ENCODE data around the gene VTCN1.

VTCN1 gene

GRCh38 chr1:117188816-117189437 lies 21.8 kb downstream of the VTCN1 start:
- DNase-seq (ENCODE audit: low read depth), result peak; percentile 5
- no peak overlapping the region for H3K4me3 ChIP-seq (ENCODE audit: low read length)
- no peak for TF ChIP-seq CTCF (conservative IDR thresholded peaks at IDR 0.05; ENCODE audit: low read length)

GRCh38 chr1:117188170-117188815 lies 22.4 kb downstream of the VTCN1 start:
- no peak overlapping the region for H3K4me3 ChIP-seq (ENCODE audit: low read length)
- DNase-seq (ENCODE audit: low read depth), result peak; percentile 8
- TF ChIP-seq CTCF (conservative IDR thresholded peaks at IDR 0.05; ENCODE audit: low read length), result no peak

DNA sequence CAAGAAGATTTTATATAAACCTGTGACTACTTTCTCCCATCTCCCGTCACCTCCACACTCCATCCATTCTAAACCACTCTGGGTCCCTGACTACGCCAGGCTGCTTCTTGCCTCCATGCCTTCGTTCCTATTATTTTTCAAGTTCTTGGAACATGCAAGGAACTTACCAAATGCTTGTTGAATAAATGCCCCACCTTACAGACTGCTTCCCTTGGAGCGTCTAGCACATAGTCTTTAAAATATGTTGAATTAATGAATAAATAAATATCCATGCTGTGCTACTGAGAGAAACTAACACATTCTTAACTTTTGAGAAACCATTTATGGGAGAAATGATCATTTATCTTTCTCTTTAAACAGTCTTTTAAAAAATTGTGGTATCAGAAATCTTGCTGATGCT lies 27.6 kb downstream of the VTCN1 start:
- DNase-seq (ENCODE audit: low read depth), result no peak
- no peak for TF ChIP-seq CTCF (conservative IDR thresholded peaks at IDR 0.05; ENCODE audit: low read length)
- no peak overlapping the region for H3K4me3 ChIP-seq (ENCODE audit: low read length)

DNA sequence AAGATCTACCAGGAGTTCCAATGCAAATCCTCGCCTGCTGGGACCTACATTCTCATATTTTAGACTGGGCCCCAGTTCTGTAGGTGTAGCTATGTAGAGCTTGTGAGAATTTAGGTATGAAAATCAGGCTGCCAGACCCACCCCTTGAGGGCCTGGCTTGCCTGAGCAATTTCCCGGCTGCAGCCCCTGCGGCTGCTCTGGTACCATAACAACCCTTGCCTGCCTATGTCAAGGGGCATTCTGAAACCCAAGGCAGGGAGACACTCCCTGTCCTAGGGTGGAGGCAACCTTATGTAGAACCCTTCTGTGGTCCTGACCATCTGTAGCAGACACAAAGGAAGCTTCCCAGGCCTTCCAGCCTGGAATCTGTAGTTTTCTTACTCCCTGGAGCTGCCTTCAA lies 28.4 kb downstream of the VTCN1 start:
- DNase-seq (ENCODE audit: low read depth), result no peak
- TF ChIP-seq CTCF (conservative IDR thresholded peaks at IDR 0.05; ENCODE audit: low read length), result no peak
- H3K4me3 ChIP-seq (ENCODE audit: low read length), result no peak overlapping the region

- no peak overlapping the region for H3K4me3 ChIP-seq (ENCODE audit: low read length)
- no peak for TF ChIP-seq CTCF (conservative IDR thresholded peaks at IDR 0.05; ENCODE audit: low read length)
- no peak for DNase-seq (ENCODE audit: low read depth)
Measured at GRCh38 chr1:117181630-117182041, 29.1 kb downstream of the VTCN1 start.

DNA sequence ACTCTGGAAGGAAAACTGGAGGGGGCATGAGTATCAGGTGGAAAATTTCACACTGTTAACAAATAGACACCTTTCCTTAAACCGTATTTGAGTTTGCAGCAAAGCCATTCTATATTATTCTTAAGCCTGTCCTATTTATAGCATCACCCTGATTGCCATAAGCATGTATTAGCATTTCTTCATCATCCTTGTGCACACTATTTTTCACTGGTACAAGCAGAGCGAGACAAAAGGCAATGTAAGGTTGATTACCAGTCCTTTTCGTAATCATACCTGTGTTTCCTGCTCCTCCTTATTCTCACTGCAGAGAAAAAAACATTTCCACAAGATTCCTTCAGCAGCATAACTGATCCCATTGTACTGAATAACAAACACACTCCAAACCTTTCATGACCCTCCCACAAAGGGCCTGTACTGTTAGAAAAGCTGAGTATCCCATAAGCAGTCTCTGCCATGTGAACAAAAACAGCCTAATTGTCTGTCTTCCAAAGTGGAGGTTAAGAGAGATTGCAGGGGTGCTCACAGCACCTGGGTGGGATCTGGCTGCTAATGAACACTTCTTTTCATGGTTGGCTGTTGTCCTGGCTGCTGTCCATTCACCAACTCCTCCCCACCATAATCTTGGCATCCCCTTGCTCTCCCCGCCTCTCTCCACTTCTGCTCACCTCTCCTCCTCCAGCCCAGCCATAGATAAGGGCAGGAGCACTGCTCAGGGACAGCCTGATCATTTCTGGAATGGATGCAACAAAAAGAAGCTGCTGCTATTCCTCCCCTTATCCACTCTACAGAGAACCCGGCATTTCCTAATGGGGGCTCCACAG lies 30.4 kb downstream of the VTCN1 start:
- TF ChIP-seq CTCF (conservative IDR thresholded peaks at IDR 0.05; ENCODE audit: low read length), result no peak
- no peak overlapping the region for H3K4me3 ChIP-seq (ENCODE audit: low read length)
- DNase-seq (ENCODE audit: low read depth), result no peak
